NCI-H2227 (cell line): Measurements from ENCODE around the gene GTF2I.
"Not testable (repeated sequence)": the region's sequence is repeated elsewhere in the genome, so short reads cannot be mapped to it uniquely, and the experiment has no call there.

Experiments used
- DNase-seq: peaks from one replicate; lab custom pipeline; 2025; ENCODE audit not compliant: unreplicated experiment; lab: John Stamatoyannopoulos, UW

The GTF2I gene

GRCh38 chr7:74656441-74656836 lies 1.1 kb upstream of the GTF2I start:
- peak; percentile 76 for DNase-seq

GRCh38 chr7:74656837-74657691 lies 454 bp upstream of the GTF2I start:
- peak; percentile 99 for DNase-seq

GRCh38 chr7:74658178-74659004 lies 873 bp downstream of the GTF2I start:
- peak; percentile 98 for DNase-seq

- DNase-seq: not testable (repeated sequence)
Observed at GRCh38 chr7:74660202-74660601, 2.7 kb downstream of the GTF2I start.

GRCh38 chr7:74661836-74662794 lies 4.6 kb downstream of the GTF2I start:
- not testable (repeated sequence) for DNase-seq

GRCh38 chr7:74665296-74665938 lies 7.9 kb downstream of the GTF2I start:
- DNase-seq: no peak

GRCh38 chr7:74667013-74667412 lies 9.5 kb downstream of the GTF2I start:
- DNase-seq: not testable (repeated sequence)

GRCh38 chr7:74667520-74667919 lies 10.0 kb downstream of the GTF2I start:
- DNase-seq: not testable (repeated sequence)

- DNase-seq: no peak
Observed at GRCh38 chr7:74671602-74672001, 14.1 kb downstream of the GTF2I start.

GRCh38 chr7:74672343-74672915 lies 14.9 kb downstream of the GTF2I start:
- DNase-seq: no peak

- DNase-seq: no peak
Observed at GRCh38 chr7:74674166-74674565, 16.6 kb downstream of the GTF2I start.

- DNase-seq: no peak
Observed at GRCh38 chr7:74682829-74683228, 25.3 kb downstream of the GTF2I start.

- DNase-seq: no peak
Observed at GRCh38 chr7:74683799-74684198, 26.3 kb downstream of the GTF2I start.

- no peak for DNase-seq
Observed at GRCh38 chr7:74684473-74684872, 27.0 kb downstream of the GTF2I start.

GRCh38 chr7:74684921-74685320 lies 27.4 kb downstream of the GTF2I start:
- no peak for DNase-seq

GRCh38 chr7:74690474-74690873 lies 33.0 kb downstream of the GTF2I start:
- no peak for DNase-seq

GRCh38 chr7:74704419-74704818 lies 46.9 kb downstream of the GTF2I start:
- DNase-seq: not testable (repeated sequence)

GRCh38 chr7:74707238-74707637 lies 49.7 kb downstream of the GTF2I start:
- DNase-seq: no peak

GRCh38 chr7:74708569-74709275 lies 51.2 kb downstream of the GTF2I start:
- no peak for DNase-seq
